ENCODE measurements around the gene PLK2. TPM values are rescaled to one million over a fixed set of nuclear protein-coding genes. Genes with fewer than 3 reads are reported as not detected.
A peak's percentile ranks its signal among the peaks of the same experiment; 100 is the strongest.

Gene PLK2
- total RNA-seq, 4 donors from 2014 or later, result 25.7 to 56.5 (median 31.4) TPM

DNA sequence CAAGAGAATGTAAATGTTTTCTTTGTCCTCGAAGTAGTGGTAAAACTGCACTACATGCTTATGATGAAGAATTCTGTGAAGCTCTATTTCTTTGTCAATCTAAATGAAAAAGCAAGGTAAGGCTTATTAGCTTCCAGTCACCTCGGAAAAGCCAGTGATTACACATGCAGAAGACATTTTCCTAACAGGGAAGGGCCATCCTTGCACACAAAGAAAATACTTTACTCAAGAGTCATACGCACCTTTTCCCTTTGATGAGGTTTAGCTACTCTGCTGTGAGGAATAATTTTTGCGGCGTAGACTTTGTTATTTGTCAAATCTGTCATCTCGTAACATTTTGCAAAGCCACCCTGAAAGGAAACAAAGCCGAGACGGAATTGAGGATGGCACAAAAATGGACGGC is 1.1 kb downstream of the PLK2 start:
- Histone ChIP-seq H3K4me3 (peak overlapping the region; percentile 69 to 84 (median 72)), H3K9me3 (no peaks in the 10 kb centered on the region), H3K36me3 (peaks cover 0 to 46% (median 13%) of the 10 kb centered on the region in 4 donors), H3K27me3 (peaks cover 0 to 5% (median 0%) of the 10 kb centered on the region in 4 donors), H3K4me1 (peaks cover 9 to 16% (median 11%) of the 10 kb centered on the region in 4 donors), H3K27ac (replicated peaks in 1 of 4) (peak overlapping the region; percentile 93 to 98 (median 94))
- TF ChIP-seq POLR2A (IDR thresholded peaks at IDR 0.05; ENCODE audit: low read depth) (no peak), POLR2AphosphoS5 (IDR thresholded peaks at IDR 0.05) (no peak), EP300 (IDR thresholded peaks at IDR 0.05) (no peak)
- TF ChIP-seq, protein P1, sequence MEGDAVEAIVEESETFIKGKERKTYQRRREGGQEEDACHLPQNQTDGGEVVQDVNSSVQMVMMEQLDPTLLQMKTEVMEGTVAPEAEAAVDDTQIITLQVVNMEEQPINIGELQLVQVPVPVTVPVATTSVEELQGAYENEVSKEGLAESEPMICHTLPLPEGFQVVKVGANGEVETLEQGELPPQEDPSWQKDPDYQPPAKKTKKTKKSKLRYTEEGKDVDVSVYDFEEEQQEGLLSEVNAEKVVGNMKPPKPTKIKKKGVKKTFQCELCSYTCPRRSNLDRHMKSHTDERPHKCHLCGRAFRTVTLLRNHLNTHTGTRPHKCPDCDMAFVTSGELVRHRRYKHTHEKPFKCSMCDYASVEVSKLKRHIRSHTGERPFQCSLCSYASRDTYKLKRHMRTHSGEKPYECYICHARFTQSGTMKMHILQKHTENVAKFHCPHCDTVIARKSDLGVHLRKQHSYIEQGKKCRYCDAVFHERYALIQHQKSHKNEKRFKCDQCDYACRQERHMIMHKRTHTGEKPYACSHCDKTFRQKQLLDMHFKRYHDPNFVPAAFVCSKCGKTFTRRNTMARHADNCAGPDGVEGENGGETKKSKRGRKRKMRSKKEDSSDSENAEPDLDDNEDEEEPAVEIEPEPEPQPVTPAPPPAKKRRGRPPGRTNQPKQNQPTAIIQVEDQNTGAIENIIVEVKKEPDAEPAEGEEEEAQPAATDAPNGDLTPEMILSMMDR (IDR thresholded peaks at IDR 0.05), result no peak
- intact Hi-C loops (cut with DNase I), result loop anchor here (5.0 to 10.0 kb wide), 2 partner anchors 571 to 964 kb away; no protein-coding TSS in a partner anchor
- WGBS, result 17% methylated on average over 9 of the region's 9 CpGs
- no peak for DNase-seq (ENCODE audit: extremely low spot score)

DNA sequence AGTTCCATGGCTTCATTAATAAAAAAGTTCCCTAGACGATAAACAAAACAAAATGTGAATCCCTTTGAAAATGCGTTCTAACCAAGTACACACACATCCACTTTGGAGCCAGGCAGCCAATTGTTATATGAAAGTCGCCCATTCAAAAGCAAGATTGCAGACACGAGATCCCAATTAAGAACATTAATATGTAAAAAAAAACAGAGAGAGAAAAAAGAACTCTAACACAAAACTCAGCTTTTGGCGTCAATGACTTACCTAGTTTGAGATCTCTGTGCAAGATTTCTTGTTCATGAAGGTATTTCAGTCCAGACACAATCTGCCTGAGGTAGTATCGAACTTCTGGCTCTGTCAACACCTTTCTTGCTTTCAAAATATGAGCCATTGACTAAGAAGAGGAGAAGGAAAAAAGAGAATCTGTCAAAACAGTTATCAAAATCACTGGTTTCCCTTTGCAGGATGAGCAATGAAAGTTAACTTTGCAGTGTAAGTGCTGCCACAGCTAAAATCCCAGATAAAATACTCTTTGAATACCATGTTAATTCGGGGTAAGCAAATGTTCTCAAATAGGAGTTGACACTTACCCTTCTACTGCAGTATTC is 1.6 kb downstream of the PLK2 start:
- whole genome bisulfite sequencing, result 53% methylated on average over 7 of the region's 7 CpGs
- intact Hi-C loops (cut with DNase I), result loop anchor here (5.0 to 10.0 kb wide), 2 partner anchors 571 to 963 kb away; no protein-coding TSS in a partner anchor
- Histone ChIP-seq H3K4me1 (peaks cover 9 to 16% (median 11%) of the 10 kb centered on the region in 4 donors), H3K27ac (replicated peaks in 1 of 4) (peak overlapping the region in 2 of 4 donors; percentile 93 to 94), H3K36me3 (peaks cover 0 to 51% (median 15%) of the 10 kb centered on the region in 4 donors), H3K4me3 (peak overlapping the region; percentile 69 to 84 (median 72)), H3K27me3 (peaks cover 0 to 5% (median 0%) of the 10 kb centered on the region in 4 donors), H3K9me3 (no peaks in the 10 kb centered on the region)
- DNase-seq (ENCODE audit: extremely low spot score), result no peak
- TF ChIP-seq EP300 (IDR thresholded peaks at IDR 0.05) (no peak), POLR2AphosphoS5 (IDR thresholded peaks at IDR 0.05) (no peak), POLR2A (IDR thresholded peaks at IDR 0.05; ENCODE audit: low read depth) (no peak)
- TF ChIP-seq, protein P1 (IDR thresholded peaks at IDR 0.05), result no peak

DNA sequence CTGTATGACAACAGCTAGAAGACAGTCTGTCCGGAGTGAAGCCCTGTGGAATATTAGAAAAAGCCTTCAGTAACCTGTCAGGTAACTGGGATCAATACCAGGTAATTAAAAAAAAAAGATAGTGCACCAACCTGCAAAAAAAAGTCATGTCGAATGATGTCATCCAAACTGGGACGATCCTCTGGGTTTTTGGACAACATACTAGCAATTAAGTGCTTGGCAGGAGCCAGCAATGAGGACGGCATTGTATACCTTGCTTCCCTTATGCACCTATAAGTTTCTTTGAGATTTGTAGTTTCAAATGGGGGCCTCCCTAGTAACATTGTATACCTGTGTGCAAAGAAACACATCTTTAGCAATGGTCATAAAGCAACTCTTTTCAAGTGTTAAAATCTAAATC is 2.8 kb downstream of the PLK2 start:
- DNase-seq (ENCODE audit: extremely low spot score), result no peak
- 72% methylated on average over 4 of the region's 4 CpGs for WGBS
- intact Hi-C loops (cut with DNase I), result loop anchor here (5.0 to 10.0 kb wide), 2 partner anchors 570 to 962 kb away; no protein-coding TSS in a partner anchor
- no peak overlapping the region for H3K27ac ChIP-seq (replicated peaks in 1 of 4)
- peak overlapping the region; percentile 69 to 84 (median 72) for H3K4me3 ChIP-seq
- H3K9me3 ChIP-seq, result no peaks in the 10 kb centered on the region
- TF ChIP-seq, protein P1 (IDR thresholded peaks at IDR 0.05), result no peak
- TF ChIP-seq POLR2AphosphoS5 (IDR thresholded peaks at IDR 0.05) (no peak), POLR2A (IDR thresholded peaks at IDR 0.05; ENCODE audit: low read depth) (no peak), EP300 (IDR thresholded peaks at IDR 0.05) (no peak)
- H3K27me3 ChIP-seq, result peaks cover 0 to 5% (median 0%) of the 10 kb centered on the region in 4 donors
- H3K36me3 ChIP-seq, result peaks cover 0 to 57% (median 15%) of the 10 kb centered on the region in 4 donors
- peaks cover 9 to 16% (median 11%) of the 10 kb centered on the region in 4 donors for H3K4me1 ChIP-seq

DNA sequence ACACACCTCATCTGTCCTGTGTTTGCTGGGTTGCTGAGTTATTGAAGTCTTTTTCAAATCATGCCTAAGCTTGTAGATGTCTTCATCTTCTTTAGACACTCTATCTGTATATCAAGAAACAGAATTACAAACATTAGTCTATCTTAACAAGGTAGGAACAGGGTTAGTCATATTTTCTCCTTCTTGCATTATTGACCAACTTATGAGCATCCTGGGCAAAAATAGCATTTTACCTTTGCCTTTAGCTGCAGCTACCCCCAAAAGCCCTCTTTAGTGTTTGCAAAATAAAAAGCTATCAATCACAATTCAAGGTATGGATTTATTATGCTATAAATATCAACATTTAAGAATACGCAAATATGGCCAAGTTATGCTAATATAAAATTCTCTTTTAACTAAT is 3.4 kb downstream of the PLK2 start:
- H3K9me3 ChIP-seq, result no peaks in the 10 kb centered on the region
- intact Hi-C loops (cut with DNase I), result loop anchor here (5.0 to 10.0 kb wide), 2 partner anchors 569 to 962 kb away; no protein-coding TSS in a partner anchor
- no peak overlapping the region for H3K27ac ChIP-seq (replicated peaks in 1 of 4)
- TF ChIP-seq EP300 (IDR thresholded peaks at IDR 0.05) (no peak), POLR2AphosphoS5 (IDR thresholded peaks at IDR 0.05) (no peak), POLR2A (IDR thresholded peaks at IDR 0.05; ENCODE audit: low read depth) (no peak)
- TF ChIP-seq, protein P1 (IDR thresholded peaks at IDR 0.05), result no peak
- peak overlapping the region; percentile 69 to 84 (median 72) for H3K4me3 ChIP-seq
- whole genome bisulfite sequencing, result 91% methylated on average over 1 of the region's 1 CpG
- peaks cover 0 to 57% (median 15%) of the 10 kb centered on the region in 4 donors for H3K36me3 ChIP-seq
- H3K27me3 ChIP-seq, result peaks cover 0 to 5% (median 0%) of the 10 kb centered on the region in 4 donors
- H3K4me1 ChIP-seq, result peaks cover 9 to 16% (median 11%) of the 10 kb centered on the region in 4 donors
- no peak for DNase-seq (ENCODE audit: extremely low spot score)

Measured in esophagus muscularis mucosa (tissue), 4 donors.